GM12801 (cell line): Measurements from ENCODE around the gene KYAT1.

Source experiments
- TF ChIP-seq, protein P1 (sequence below): IDR thresholded peaks from one replicate; pipeline ENCODE4 v1.5.1; 2011; ENCODE audit warnings: control low read depth; ENCODE audit not compliant: insufficient read length; ENCODE audit errors: extremely low read depth

The KYAT1 gene

DNA sequence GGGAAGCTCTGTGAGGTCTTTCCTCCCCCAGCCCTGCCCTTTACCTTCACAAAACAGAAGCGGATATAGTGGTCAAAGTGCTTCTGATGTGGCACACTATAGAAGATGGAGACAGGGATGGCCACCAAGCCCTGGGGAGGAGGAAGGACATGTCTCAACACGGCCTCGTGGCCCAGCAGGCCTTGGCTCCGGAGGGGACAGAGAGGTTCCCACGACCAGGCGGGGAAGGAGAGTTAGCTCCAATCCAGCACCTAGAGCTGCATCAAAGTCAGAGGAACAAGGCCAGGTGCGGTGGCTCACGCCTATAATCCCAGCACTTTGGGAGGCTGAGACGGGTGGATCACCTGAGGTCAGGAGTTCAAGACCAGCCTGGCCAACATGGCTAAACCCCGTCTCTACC, 48.1 kb downstream of the KYAT1 start:
- TF ChIP-seq, protein P1, sequence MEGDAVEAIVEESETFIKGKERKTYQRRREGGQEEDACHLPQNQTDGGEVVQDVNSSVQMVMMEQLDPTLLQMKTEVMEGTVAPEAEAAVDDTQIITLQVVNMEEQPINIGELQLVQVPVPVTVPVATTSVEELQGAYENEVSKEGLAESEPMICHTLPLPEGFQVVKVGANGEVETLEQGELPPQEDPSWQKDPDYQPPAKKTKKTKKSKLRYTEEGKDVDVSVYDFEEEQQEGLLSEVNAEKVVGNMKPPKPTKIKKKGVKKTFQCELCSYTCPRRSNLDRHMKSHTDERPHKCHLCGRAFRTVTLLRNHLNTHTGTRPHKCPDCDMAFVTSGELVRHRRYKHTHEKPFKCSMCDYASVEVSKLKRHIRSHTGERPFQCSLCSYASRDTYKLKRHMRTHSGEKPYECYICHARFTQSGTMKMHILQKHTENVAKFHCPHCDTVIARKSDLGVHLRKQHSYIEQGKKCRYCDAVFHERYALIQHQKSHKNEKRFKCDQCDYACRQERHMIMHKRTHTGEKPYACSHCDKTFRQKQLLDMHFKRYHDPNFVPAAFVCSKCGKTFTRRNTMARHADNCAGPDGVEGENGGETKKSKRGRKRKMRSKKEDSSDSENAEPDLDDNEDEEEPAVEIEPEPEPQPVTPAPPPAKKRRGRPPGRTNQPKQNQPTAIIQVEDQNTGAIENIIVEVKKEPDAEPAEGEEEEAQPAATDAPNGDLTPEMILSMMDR = no peak

DNA sequence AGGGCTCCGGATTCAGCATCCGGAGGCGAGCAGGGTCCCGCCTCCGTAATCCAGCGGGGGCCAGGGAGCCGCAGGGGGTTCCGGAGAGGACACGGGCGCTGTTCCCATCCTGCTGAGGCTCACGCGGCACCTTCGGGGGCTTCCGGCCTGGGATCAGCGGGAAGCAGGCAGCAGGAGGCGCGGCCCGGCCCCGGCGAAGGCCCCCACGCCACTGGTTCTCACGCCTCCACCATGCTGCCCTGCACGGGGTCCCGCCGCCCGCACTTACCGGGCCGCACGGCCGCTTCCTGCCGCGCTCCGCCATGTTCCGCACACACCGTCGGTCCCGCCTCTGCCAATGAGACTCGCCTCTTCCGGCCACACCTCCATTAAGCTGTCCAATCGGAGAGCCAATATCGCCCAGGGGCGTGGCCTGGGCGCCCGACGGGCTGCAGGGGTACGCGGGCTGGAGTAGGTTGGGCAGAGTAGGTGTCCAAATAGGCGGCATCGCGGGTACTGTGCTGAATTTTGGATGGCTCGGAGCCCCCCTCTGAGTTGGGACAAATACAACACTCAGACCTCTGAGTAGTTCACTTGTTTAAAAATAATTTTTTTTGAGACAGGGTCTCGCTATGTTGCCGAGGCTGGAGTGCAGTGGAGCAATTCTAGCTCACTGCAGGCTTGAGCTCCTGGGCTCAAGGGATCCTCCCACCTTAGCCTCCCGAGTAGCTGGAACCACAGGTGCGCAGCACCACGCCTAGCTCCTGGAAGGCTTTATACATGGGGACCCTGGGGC, 52.1 kb downstream of the KYAT1 start, which contains the start of gene SPOUT1:
Gene SPOUT1, minus strand, starts transcription at position 318 of the 775 bp plus-strand sequence. Its CDS starts 14 bp downstream, at position 304.
- TF ChIP-seq, protein P1 = no peak

DNA sequence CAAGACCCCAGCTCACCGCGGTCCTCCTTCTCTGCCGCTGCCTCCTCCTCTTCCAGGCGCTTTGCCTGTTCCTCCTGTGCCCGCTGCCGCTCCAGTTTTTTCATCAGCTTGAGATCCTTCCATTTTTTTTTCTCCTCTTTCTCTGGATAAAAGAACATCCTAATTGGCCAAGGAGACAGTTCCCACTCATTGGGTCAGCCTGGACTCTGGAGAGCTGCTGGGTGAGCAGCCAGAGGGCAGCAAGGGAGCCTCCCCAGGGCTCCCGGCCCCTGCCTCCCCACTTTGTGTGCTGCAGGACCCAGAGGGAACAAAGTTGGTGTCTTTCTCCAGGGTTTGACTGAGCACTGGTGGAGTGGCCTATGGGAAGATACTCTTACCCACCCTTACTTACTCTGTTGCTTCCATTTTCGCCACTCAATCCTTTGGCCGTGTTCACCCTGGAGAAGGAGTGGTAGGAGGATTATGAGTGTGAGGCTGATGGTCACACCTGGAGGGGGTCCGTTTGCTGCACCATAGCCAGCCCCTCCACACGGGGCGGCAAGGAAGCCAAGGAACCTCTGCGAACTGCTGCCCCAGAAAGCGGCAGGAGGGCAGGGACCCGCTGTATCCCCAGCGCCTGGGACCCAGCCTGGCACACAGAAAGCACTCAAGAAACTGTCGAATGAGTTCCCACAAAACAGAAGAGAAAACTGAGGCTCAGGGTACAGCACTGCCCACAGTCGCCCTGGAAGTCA, 52.9 kb downstream of the KYAT1 start:
- TF ChIP-seq, protein P1 = no peak

DNA sequence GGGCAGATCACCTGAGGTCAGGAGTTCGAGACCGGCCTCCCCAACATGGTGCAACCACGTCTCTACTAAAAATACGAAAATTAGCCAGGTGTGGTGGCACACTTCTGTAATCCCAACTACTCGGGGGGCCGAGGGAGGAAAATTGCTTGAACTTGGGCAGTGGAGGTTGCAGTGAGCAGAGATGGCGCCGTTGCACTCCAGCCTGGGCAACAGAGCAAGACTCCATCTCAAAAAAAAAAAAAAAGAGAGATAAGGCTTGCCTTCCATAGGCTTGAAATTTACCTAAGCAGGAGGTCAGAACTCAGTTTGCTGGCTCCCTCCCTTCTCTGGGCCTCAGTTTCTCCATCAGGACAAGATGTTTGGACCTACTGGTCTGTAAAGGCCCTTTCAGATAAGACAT, 53.5 kb downstream of the KYAT1 start:
- TF ChIP-seq, protein P1 = no peak

DNA sequence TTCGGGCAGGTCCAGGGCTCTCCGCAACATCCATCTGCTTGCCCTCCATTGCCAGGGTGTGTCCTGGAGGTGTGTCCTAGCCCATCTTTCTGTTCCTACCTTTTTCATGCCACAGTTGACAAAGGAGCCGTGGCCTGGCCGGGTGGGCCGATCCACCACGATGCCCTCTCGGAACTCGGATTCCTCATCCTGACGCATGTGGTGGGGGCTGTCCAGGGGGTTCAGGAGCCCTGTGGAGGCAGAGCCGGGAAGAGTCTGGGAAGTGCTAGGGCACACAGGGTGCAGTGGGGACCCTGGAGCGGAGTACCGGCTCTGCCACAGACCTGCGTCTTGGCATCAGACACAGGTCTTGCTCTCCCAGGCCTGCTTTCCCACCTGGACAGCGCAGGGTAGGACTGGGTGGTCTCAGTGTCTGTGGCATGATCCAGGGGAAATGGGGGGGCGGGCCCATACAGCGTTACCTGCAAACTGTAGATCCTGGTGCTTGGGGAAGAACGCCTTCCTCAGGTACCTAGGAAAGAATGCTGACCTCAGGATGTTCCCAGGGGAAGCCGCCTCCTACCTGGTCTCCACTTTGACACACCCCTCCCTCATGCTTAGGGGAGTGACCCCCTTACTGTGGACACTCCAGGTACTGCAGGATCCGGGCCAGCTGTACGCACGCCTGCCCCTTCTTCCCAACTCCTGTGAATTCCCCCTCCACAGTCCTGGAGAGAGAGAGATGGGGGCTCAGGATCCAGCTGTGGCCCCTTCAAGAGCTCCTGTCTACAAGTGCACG, 55.6 kb downstream of the KYAT1 start:
- TF ChIP-seq, protein P1 = no peak

DNA sequence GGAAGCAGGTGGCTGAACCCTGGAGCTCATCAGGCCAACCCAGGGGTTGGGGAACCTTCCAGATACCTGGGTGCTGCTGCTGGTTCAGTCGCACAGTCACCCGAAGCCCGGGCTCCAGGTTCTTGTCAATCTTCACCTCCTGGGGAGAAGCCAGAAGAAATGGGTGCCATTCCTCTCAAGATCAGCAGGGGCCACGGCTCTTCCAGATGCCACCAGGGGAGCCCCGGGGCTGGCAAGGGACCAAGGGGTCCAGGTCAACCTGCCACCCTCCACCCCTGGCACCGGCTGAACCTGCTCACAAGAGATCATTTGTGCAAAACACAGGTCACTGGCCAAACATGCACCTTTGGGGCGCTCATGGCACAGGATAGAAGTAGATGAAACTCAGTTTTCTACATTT, 56.8 kb downstream of the KYAT1 start:
- TF ChIP-seq, protein P1 = no peak

DNA sequence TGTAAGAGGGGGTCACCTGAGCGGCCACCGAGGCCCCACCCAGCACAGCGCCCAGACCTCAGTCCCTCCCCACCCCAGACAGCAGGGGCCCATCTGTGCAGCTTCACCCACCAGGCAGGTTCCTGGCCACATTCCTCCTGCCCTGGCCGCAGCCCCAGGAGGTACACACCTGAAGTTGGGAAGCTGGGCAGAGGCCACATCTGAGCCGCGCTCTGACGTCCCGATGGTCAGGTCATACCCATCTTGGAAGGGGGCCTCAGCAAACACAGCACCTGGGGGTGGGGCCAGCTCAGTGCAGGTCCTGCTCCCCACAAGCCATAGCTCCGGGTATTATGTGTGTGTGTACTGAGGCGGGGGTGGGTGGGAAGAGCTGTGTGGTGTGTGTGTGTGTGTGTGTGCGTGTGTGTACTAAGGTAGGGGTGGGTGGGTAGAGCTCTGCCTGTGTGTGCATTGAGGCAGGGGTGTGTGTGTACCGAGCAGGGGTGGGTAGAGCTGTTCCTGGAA, 57.8 kb downstream of the KYAT1 start:
- TF ChIP-seq, protein P1 = no peak
